Activated CD4-positive, alpha-beta T cell treated with anti-CD3 and anti-CD28 coated beads for 36 hours (primary cell): ENCODE results near the gene SLC66A2. TPM values are rescaled to one million over a fixed set of nuclear protein-coding genes. Genes with fewer than 3 reads are reported as not detected.

ENCODE experiments used
- ATAC-seq: fragments of 200-7000 bp; cut with Tn5 transposase; one replicate; pipeline ENCODE4 v1.10.0; 2021; ENCODE audit warnings: mild to moderate bottlenecking, moderate library complexity
- CTCF ChIA-PET: fragments of 350-600 bp; sonication (Branson Sonifier 250); formaldehyde crosslinking; loops from one replicate; lab custom pipeline; 2021; ENCODE audit warnings: antibody characterized with exemption; lab: Charles Lee
- POLR2A ChIA-PET: fragments of 350-600 bp; sonication (Branson Sonifier 250); formaldehyde crosslinking; loops from one replicate; lab custom pipeline; 2021; ENCODE audit warnings: antibody characterized with exemption, inconsistent platforms; lab: Charles Lee
- DNase-seq: peaks from one replicate; pipeline ENCODE4 v3.0.0-alpha.2; 2020
- H3K27ac Mint-ChIP-seq: one replicate; pipeline ENCODE4 v1.8.0; 2021; ENCODE audit warnings: mixed read lengths
- H3K27me3 Mint-ChIP-seq: one replicate; pipeline ENCODE4 v1.8.0; 2021; ENCODE audit warnings: mixed read lengths
- H3K36me3 Mint-ChIP-seq: one replicate; pipeline ENCODE4 v1.8.0; 2021; ENCODE audit warnings: low read depth, mixed read lengths
- H3K4me1 Mint-ChIP-seq: one replicate; pipeline ENCODE4 v1.8.0; 2021; ENCODE audit warnings: mixed read lengths
- H3K4me3 Mint-ChIP-seq: one replicate; pipeline ENCODE4 v1.8.0; 2021; ENCODE audit warnings: mild to moderate bottlenecking, moderate library complexity, mixed read lengths
- H3K9me3 Mint-ChIP-seq: one replicate; pipeline ENCODE4 v1.8.0; 2021; ENCODE audit warnings: low read depth, mixed read lengths
- intact Hi-C, 2 experiments: fragments of 100-400 bp; cut with DNase I in 1 of 2; cut with micrococcal nuclease in 1 of 2; formaldehyde crosslinking; loops; one replicate each; pipeline versions ENCODE4 v1.14.2 to v1.15.1; 2022 to 2024; cut with DNase I, micrococcal nuclease
- total RNA-seq, 2 experiments: library from RNA; stranded (reverse); gene quantifications; one replicate each; pipeline ENCODE4 v1.2.3, GENCODE V29; 2021

SLC66A2 gene
- total RNA-seq, 2 experiments from 2014 or later = 23.4 to 28.5 TPM

DNA sequence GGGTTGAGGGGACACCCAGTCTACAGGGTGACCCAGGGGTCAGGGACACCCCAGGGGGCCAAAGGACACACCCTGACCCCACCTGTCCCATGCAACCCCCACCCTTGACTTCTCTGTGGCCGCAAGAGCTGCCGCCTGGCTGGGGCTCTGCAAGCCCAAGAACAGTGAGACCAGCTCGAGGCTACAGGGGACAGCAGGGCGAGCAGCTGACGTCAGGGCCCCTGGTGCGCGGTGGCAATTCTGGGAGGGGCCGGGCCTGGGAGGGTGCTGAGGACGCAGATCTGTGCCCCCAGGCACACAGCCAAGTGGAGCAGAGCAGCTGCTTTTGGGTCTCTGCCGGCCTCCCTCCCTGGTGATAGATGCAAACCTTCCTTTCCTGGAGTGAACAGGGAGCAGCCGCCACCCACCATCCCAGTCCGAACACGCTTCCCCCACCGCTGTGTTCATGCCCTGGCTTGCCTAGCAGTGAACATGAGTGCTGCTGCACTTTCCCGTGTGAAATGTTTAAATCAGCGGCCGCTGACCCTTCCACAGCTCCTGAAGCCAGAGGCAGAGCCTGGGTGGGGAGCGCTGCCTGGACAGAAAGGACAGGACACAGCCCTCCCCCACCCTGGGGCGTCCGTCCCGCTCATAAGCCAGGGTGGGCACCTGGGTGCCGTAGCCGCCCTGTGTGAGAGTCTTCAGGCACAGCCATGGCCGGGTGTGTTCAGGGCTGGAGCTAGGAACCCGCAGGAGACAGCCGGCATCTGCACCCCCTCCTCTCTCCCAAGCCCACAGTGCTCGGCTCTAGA is 46.9 kb downstream of the SLC66A2 start:
- Mint-ChIP-seq H3K4me1 (peaks cover 10% of the 10 kb centered on the region), H3K27me3 (no peaks in the 10 kb centered on the region), H3K9me3 (no peaks in the 10 kb centered on the region), H3K27ac (no peak overlapping the region), H3K4me3 (no peak overlapping the region), H3K36me3 (peaks cover 20% of the 10 kb centered on the region)
- no peak for DNase-seq
- ChIA-PET CTCF (interaction anchor here (0.7 to 1.6 kb wide), 3 partner anchors 37 to 243 kb away, joined by 3 to 5 read pairs (median 3); no protein-coding TSS in a partner anchor), POLR2A (no interaction called here)
- intact Hi-C loops = no loop called here
- no peak for ATAC-seq

- H3K27ac Mint-ChIP-seq = no peak overlapping the region
- DNase-seq = no peak
- no peaks in the 10 kb centered on the region for H3K27me3 Mint-ChIP-seq
- ATAC-seq = no peak
- CTCF ChIA-PET = no interaction called here
- no peaks in the 10 kb centered on the region for H3K9me3 Mint-ChIP-seq
- peaks cover 10% of the 10 kb centered on the region for H3K4me1 Mint-ChIP-seq
- POLR2A ChIA-PET = no interaction called here
- intact Hi-C loops = no loop called here
- peaks cover 16% of the 10 kb centered on the region for H3K36me3 Mint-ChIP-seq
- H3K4me3 Mint-ChIP-seq = no peak overlapping the region
Observed at GRCh38 chr18:79903787-79904356, 47.6 kb downstream of the SLC66A2 start.

DNA sequence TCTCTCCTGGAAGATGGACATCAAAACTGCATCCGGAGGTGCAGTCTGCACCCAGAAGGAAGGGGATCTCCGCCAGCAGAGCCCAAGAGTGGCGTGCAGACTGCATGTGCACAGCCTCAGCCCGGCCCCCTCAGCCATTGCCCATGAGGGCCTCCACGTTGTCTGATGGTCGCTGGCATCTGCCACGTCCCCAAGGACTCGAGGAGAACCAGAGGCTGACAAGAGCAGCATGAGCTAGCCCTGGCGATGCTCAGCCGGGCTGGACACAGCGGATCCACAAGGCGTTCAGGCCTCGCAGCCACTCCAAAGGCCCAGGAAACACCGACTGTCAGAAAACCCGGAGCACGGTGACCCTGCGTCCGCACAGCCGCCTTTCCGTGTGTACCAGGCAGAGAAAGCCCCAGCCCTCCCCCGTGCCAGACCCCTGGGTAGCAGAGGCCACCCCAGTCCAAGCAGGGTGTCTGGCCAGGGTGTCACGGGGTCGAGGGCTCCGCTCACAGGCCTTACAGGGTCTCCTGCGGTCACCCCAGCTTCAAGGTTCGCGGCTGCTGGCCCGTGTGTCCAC is 48.3 kb downstream of the SLC66A2 start:
- Mint-ChIP-seq H3K36me3 (peaks cover 11% of the 10 kb centered on the region), H3K4me1 (peaks cover 10% of the 10 kb centered on the region), H3K9me3 (peaks cover 2% of the 10 kb centered on the region), H3K27ac (no peak overlapping the region), H3K27me3 (no peaks in the 10 kb centered on the region), H3K4me3 (no peak overlapping the region)
- ATAC-seq = no peak
- ChIA-PET CTCF (no interaction called here), POLR2A (no interaction called here)
- DNase-seq = no peak
- intact Hi-C loops = no loop called here

DNA sequence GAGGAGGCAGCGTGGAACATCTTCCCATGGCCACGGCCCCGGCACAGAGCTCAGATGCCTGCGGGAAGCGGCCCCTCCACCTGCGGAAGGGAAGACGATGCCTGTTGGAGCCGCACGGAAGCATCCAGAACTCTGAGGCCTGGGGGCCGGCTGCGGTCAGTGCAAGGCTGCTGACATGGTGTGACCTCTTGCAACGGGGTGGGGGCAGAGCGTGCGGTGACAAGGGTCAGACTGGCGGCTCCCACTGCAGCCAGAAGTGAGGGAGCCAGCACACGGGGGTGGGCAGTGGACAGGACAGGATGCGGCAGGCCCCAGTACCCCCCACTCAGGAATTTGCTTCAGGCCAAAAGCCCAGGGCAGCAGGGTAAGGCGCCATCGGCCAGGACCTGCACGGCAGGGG is 48.8 kb downstream of the SLC66A2 start:
- POLR2A ChIA-PET = no interaction called here
- Mint-ChIP-seq H3K36me3 (peaks cover 12% of the 10 kb centered on the region), H3K27ac (no peak overlapping the region), H3K27me3 (no peaks in the 10 kb centered on the region), H3K4me3 (no peak overlapping the region), H3K4me1 (peaks cover 10% of the 10 kb centered on the region), H3K9me3 (peaks cover 6% of the 10 kb centered on the region)
- intact Hi-C loops = no loop called here
- CTCF ChIA-PET = no interaction called here
- ATAC-seq = no peak
- DNase-seq = no peak

GRCh38 chr18:79902075-79902474 is 49.4 kb downstream of the SLC66A2 start:
- Mint-ChIP-seq H3K4me1 (peaks cover 10% of the 10 kb centered on the region), H3K36me3 (peaks cover 14% of the 10 kb centered on the region), H3K27ac (no peak overlapping the region), H3K4me3 (no peak overlapping the region), H3K27me3 (no peaks in the 10 kb centered on the region), H3K9me3 (peaks cover 11% of the 10 kb centered on the region)
- CTCF ChIA-PET = no interaction called here
- intact Hi-C loops = no loop called here
- no peak for DNase-seq
- POLR2A ChIA-PET = no interaction called here
- ATAC-seq = no peak

DNA sequence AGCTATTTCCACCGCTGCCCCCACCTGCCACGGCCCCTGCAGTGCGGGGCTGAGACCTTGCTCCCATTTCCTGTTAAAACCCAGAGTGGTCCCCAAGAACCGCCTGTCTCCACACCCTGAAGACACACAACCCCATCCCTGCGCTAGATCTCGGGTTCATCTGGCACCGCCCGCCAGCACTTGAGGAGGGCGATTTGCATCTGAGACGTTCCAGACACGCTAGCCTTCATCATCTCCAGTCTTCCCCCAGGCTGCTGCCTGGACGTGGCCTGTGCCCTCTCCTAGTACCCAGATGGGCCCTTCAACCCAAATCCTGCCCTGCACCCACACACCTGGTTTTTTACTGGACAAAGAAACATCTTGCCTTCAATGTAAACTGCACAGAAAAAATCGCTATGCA is 49.8 kb downstream of the SLC66A2 start:
- no peak for ATAC-seq
- no peaks in the 10 kb centered on the region for H3K27me3 Mint-ChIP-seq
- H3K27ac Mint-ChIP-seq = no peak overlapping the region
- intact Hi-C loops = no loop called here
- H3K4me3 Mint-ChIP-seq = no peak overlapping the region
- POLR2A ChIA-PET = no interaction called here
- H3K36me3 Mint-ChIP-seq = peaks cover 14% of the 10 kb centered on the region
- DNase-seq = no peak
- peaks cover 10% of the 10 kb centered on the region for H3K4me1 Mint-ChIP-seq
- CTCF ChIA-PET = no interaction called here
- peaks cover 15% of the 10 kb centered on the region for H3K9me3 Mint-ChIP-seq

GRCh38 chr18:79900610-79901570 is 50.6 kb downstream of the SLC66A2 start:
- CTCF ChIA-PET = no interaction called here
- DNase-seq = no peak
- Mint-ChIP-seq H3K4me3 (no peak overlapping the region), H3K27me3 (no peaks in the 10 kb centered on the region), H3K36me3 (peaks cover 12% of the 10 kb centered on the region), H3K9me3 (peaks cover 15% of the 10 kb centered on the region), H3K27ac (no peak overlapping the region), H3K4me1 (peaks cover 4% of the 10 kb centered on the region)
- POLR2A ChIA-PET = no interaction called here
- intact Hi-C loops = no loop called here
- ATAC-seq = no peak

- intact Hi-C loops = no loop called here
- no peak for ATAC-seq
- H3K4me1 Mint-ChIP-seq = no peaks in the 10 kb centered on the region
- H3K4me3 Mint-ChIP-seq = no peak overlapping the region
- peaks cover 23% of the 10 kb centered on the region for H3K9me3 Mint-ChIP-seq
- H3K36me3 Mint-ChIP-seq = peaks cover 12% of the 10 kb centered on the region
- POLR2A ChIA-PET = no interaction called here
- CTCF ChIA-PET = no interaction called here
- H3K27ac Mint-ChIP-seq = no peak overlapping the region
- no peaks in the 10 kb centered on the region for H3K27me3 Mint-ChIP-seq
- DNase-seq = no peak
Observed at GRCh38 chr18:79899609-79900445, 51.6 kb downstream of the SLC66A2 start.

DNA sequence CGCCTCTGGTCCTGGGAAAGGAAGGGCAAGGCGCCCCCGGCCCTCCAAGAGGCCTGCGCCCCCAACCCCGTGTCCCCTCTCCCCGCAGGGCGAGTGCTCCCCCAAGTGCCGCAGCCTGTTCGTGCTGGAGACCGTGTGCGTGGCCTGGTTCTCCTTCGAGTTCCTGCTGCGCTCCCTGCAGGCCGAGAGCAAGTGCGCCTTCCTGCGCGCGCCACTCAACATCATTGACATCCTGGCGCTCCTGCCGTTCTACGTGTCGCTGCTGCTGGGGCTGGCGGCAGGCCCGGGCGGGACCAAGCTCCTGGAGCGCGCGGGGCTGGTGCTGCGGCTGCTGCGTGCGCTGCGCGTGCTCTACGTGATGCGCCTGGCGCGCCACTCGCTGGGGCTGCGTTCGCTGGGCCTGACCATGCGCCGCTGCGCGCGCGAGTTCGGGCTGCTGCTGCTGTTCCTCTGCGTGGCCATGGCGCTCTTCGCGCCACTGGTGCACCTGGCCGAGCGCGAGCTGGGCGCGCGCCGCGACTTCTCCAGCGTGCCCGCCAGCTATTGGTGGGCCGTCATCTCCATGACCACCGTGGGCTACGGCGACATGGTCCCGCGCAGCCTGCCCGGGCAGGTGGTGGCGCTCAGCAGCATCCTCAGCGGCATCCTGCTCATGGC is 52.4 kb downstream of the SLC66A2 start:
- POLR2A ChIA-PET = no interaction called here

DNA sequence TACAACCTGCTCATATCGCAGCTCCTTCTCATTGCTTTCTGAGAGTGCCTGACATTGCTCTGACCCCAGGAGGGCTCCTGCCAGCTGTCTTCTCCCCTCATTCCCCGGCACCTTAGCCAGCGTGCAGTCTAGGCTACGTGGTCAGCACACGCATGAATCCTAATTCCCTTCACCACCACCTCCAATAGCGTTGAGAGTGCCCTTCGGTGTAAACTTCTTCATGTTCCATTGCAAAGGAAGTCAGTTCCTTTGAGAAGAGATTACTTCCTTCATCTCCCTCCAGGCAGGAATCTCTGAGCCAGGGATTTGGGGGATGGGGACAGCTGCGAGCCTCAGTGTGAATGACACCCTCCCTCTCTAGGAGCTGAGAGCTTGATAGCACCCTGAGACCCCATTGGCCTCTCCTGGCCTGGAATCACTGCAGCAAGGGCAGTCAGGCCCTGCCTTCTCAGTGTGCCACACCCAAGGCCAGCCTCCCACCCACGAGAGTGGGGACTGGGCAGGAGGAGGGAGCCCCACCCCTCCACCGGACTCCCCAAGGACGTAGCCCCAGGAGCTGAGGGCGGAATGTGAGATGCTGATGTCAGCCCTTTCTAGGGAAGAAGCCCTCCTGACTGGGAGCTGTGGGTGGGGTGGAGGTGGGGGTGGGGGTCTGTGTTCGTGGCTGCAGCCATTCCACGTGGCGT is 53.4 kb downstream of the SLC66A2 start:
- intact Hi-C loops = no loop called here
- Mint-ChIP-seq H3K36me3 (peaks cover 11% of the 10 kb centered on the region), H3K4me1 (no peaks in the 10 kb centered on the region), H3K9me3 (peaks cover 35% of the 10 kb centered on the region), H3K4me3 (no peak overlapping the region), H3K27ac (no peak overlapping the region), H3K27me3 (no peaks in the 10 kb centered on the region)
- ATAC-seq (no peak), DNase-seq (no peak)
- ChIA-PET POLR2A (no interaction called here), CTCF (no interaction called here)

More for the DNA sequence above, 52.4 kb downstream of the SLC66A2 start:
- intact Hi-C loops = no loop called here
- H3K27ac Mint-ChIP-seq = no peak overlapping the region
- no peak overlapping the region for H3K4me3 Mint-ChIP-seq
- no peaks in the 10 kb centered on the region for H3K4me1 Mint-ChIP-seq
- CTCF ChIA-PET = no interaction called here
- H3K36me3 Mint-ChIP-seq = peaks cover 12% of the 10 kb centered on the region
- peaks cover 26% of the 10 kb centered on the region for H3K9me3 Mint-ChIP-seq
- H3K27me3 Mint-ChIP-seq = no peaks in the 10 kb centered on the region
- DNase-seq = no peak
- ATAC-seq = no peak
